B cell (primary cell): ENCODE measurements around the gene SLC15A3. TPM values are rescaled to one million over a fixed set of nuclear protein-coding genes. Genes with fewer than 3 reads are reported as not detected.

Experiments
- ATAC-seq: fragments of 200-7000 bp; cut with Tn5 transposase; one replicate; pipeline ENCODE4 v1.10.0; 2021; ENCODE audit warnings: low read depth, mild to moderate bottlenecking, moderate number of reproducible peaks, moderate library complexity
- CTCF ChIA-PET: fragments of 350-600 bp; sonication (Branson Sonifier 250); formaldehyde crosslinking; loops from one replicate; lab custom pipeline; 2021; ENCODE audit warnings: antibody characterized with exemption, inconsistent platforms; lab: Charles Lee
- POLR2A ChIA-PET: fragments of 350-600 bp; sonication (Branson Sonifier 250); formaldehyde crosslinking; loops from one replicate; lab custom pipeline; 2021; ENCODE audit warnings: antibody characterized with exemption; lab: Charles Lee
- DNase-seq: peaks from one replicate; pipeline ENCODE4 v3.0.0; 2013
- H2AFZ ChIP-seq: 2 replicates; pipeline ENCODE4 v1.6.1; 2012; ENCODE audit warnings: mild to moderate bottlenecking, low read depth, low read length; ENCODE audit not compliant: insufficient read depth, poor library complexity, severe bottlenecking
- H3K27ac ChIP-seq, 2 donors: 1 replicate in 1 of 2; 2 replicates in 1 of 2; pipeline ENCODE4 v1.5.1; 2012 to 2013; ENCODE audit warnings: low read length in 2 of 2, mild to moderate bottlenecking in 2 of 2, moderate library complexity in 1 of 2
- H3K27me3 ChIP-seq, 4 experiments: fragments of 200-600 bp in 1 of 4; sonication (generic) in 1 of 4; replicated peaks in 1 of 4; 1 replicate in 2 of 4; 2 replicates in 2 of 4; pipeline versions ENCODE4 v1.6.1 to v1.7.0; 2013 to 2016; ENCODE audit warnings: low read length in 3 of 4, mild to moderate bottlenecking in 2 of 4, mixed read lengths in 1 of 4, moderate library complexity in 1 of 4; ENCODE audit not compliant: insufficient read depth in 4 of 4, control insufficient read depth in 3 of 4; ENCODE audit errors: control extremely low read depth in 1 of 4
- H3K36me3 ChIP-seq, 2 experiments: replicated peaks in 1 of 2; 1 replicate in 1 of 2; 2 replicates in 1 of 2; pipeline versions ENCODE4 v1.6.1 to v1.7.1; 2013; ENCODE audit warnings: low read length in 1 of 2; ENCODE audit not compliant: insufficient read depth in 2 of 2, control insufficient read depth in 1 of 2; ENCODE audit errors: control extremely low read depth in 1 of 2, extremely low read depth in 1 of 2
- H3K4me1 ChIP-seq, 2 donors: fragments of 200-600 bp in 1 of 2; sonication (generic) in 1 of 2; 1 replicate in 1 of 2; 2 replicates in 1 of 2; pipeline versions ENCODE4 v1.5.1 to v1.6.1; 2013 to 2017; ENCODE audit warnings: low read length in 2 of 2; ENCODE audit not compliant: control insufficient read depth in 2 of 2, insufficient read depth in 2 of 2
- H3K4me2 ChIP-seq: replicated peaks from 2 replicates; pipeline ENCODE3; 2012; ENCODE audit warnings: mild to moderate bottlenecking, low read depth, low read length; ENCODE audit not compliant: poor library complexity, severe bottlenecking
- H3K4me3 ChIP-seq, 5 experiments: fragments of 200-600 bp in 1 of 5; sonication (generic) in 1 of 5; 1 replicate in 3 of 5; 2 replicates in 2 of 5; pipeline versions ENCODE4 v1.5.1 to v1.7.0; 2011 to 2016; ENCODE audit warnings: low read length in 4 of 5, mild to moderate bottlenecking in 4 of 5, low read depth in 2 of 5, control low read depth in 1 of 5, moderate library complexity in 1 of 5; ENCODE audit not compliant: insufficient read depth in 1 of 5; ENCODE audit errors: control extremely low read depth in 1 of 5, extremely low read depth in 1 of 5
- H3K79me2 ChIP-seq: fragments of 200-600 bp; sonication (generic); one replicate; pipeline ENCODE4 v1.6.0; 2016; ENCODE audit warnings: low read length; ENCODE audit not compliant: control insufficient read depth, insufficient read depth
- H3K9ac ChIP-seq: fragments of 200-600 bp; sonication (generic); 2 replicates; pipeline ENCODE4 v1.6.1; 2017; ENCODE audit warnings: mild to moderate bottlenecking, low read length, moderate library complexity
- H3K9me3 ChIP-seq, 3 donors: one replicate each; pipeline versions ENCODE4 v1.6.1 to v1.7.1; 2013; ENCODE audit warnings: low read length in 2 of 3; ENCODE audit not compliant: control insufficient read depth in 2 of 3, insufficient read depth in 1 of 3; ENCODE audit errors: control extremely low read depth in 1 of 3
- H4K20me1 ChIP-seq: 2 replicates; pipeline ENCODE4 v1.6.0; 2012; ENCODE audit warnings: mild to moderate bottlenecking, low read length; ENCODE audit not compliant: insufficient read depth, control insufficient read depth, poor library complexity, severe bottlenecking
- H3K27ac Mint-ChIP-seq: one replicate; pipeline ENCODE4 v1.8.0; 2021; ENCODE audit warnings: mixed read lengths
- H3K27me3 Mint-ChIP-seq: one replicate; pipeline ENCODE4 v1.8.0; 2021; ENCODE audit warnings: mixed read lengths
- H3K4me1 Mint-ChIP-seq: one replicate; pipeline ENCODE4 v1.8.0; 2021; ENCODE audit warnings: mixed read lengths
- H3K4me3 Mint-ChIP-seq: one replicate; pipeline ENCODE4 v1.8.0; 2021; ENCODE audit warnings: mixed read lengths
- H3K9me3 Mint-ChIP-seq: one replicate; pipeline ENCODE4 v1.8.0; 2022; ENCODE audit warnings: mixed read lengths; ENCODE audit not compliant: insufficient read depth
- CTCF ChIP-seq: fragments of 200-600 bp; IDR thresholded peaks from one replicate; pipeline ENCODE4 v1.8.0; 2022; ENCODE audit warnings: antibody characterized with exemption, mild to moderate bottlenecking
- EZH2 ChIP-seq: IDR thresholded peaks from 2 replicates; pipeline ENCODE4 v1.6.1; 2012; ENCODE audit warnings: borderline replicate concordance, low read depth, mild to moderate bottlenecking, moderate library complexity, low read length; ENCODE audit not compliant: insufficient read depth, poor library complexity, severe bottlenecking
- WGBS: methylation state at CpG from one replicate; pipeline ENCODE4 v1.1.5; 2013; ENCODE audit warnings: missing lambda C conversion rate; ENCODE audit not compliant: insufficient coverage; 5-methylcytosine and 5-hydroxymethylcytosine counted together
- intact Hi-C: fragments of 100-400 bp; cut with micrococcal nuclease; formaldehyde crosslinking; loops from one replicate; pipeline ENCODE4 v1.10.0; 2022
- polyA plus RNA-seq: library from polyadenylated mRNA; depleted of rRNA; stranded (reverse); fragments of >200 nt; gene quantifications from 2 replicates; pipeline ENCODE4 v1.2.3, GENCODE V29; 2012
- total RNA-seq, 2 donors: library from RNA; stranded (reverse); fragments of 120-200 nt in 1 of 2; gene quantifications; 1 replicate in 1 of 2; 2 replicates in 1 of 2; pipeline versions ENCODE4 v1.2.3 to v1.2.4, GENCODE V29; 2013 to 2022

SLC15A3 gene
- total and polyA plus RNA-seq, 2 donors (not counting 1 experiment from before 2014, with no cell fraction given): 61.5 to 91.4 TPM

GRCh38 chr11:60996381-60997138 is 44.6 kb upstream of the SLC15A3 start:
- H3K4me3 ChIP-seq: no peak overlapping the region
- peaks cover 6% of the 10 kb centered on the region for H3K79me2 ChIP-seq
- H3K9me3 ChIP-seq: no peaks in the 10 kb centered on the region
- POLR2A ChIA-PET: no interaction called here
- DNase-seq (no peak), ATAC-seq (no peak)
- no peak overlapping the region for H3K27ac ChIP-seq
- Mint-ChIP-seq H3K9me3 (no peaks in the 10 kb centered on the region), H3K4me3 (no peak overlapping the region), H3K27me3 (peaks cover 9% of the 10 kb centered on the region), H3K4me1 (no peaks in the 10 kb centered on the region), H3K27ac (no peak overlapping the region)
- H3K27me3 ChIP-seq: no peaks in the 10 kb centered on the region
- CTCF ChIA-PET: interaction anchor here (1.3 kb wide), 1 partner anchor 26 kb away, joined by 4 read pairs; no protein-coding TSS in a partner anchor
- H2AFZ ChIP-seq: no peak overlapping the region
- H3K4me2 ChIP-seq: no peak overlapping the region
- H4K20me1 ChIP-seq: no peaks in the 10 kb centered on the region
- TF ChIP-seq EZH2 (no peak), CTCF (no peak)
- no peak overlapping the region for H3K9ac ChIP-seq
- H3K36me3 ChIP-seq: no peaks in the 10 kb centered on the region
- no peaks in the 10 kb centered on the region for H3K4me1 ChIP-seq
- intact Hi-C loops: no loop called here
- 94% methylated on average over 13 of the region's 13 CpGs for WGBS

GRCh38 chr11:60995798-60996197 is 43.8 kb upstream of the SLC15A3 start:
- no peaks in the 10 kb centered on the region for H3K27me3 ChIP-seq
- no peak overlapping the region for H3K4me2 ChIP-seq
- H3K4me1 Mint-ChIP-seq: peaks cover 3% of the 10 kb centered on the region
- H3K27ac ChIP-seq: no peak overlapping the region
- no peaks in the 10 kb centered on the region for H3K4me1 ChIP-seq
- H3K27me3 Mint-ChIP-seq: peaks cover 9% of the 10 kb centered on the region
- H3K9ac ChIP-seq: no peak overlapping the region
- WGBS: 61% methylated on average over 5 of the region's 7 CpGs
- no peaks in the 10 kb centered on the region for H3K36me3 ChIP-seq
- DNase-seq: no peak
- intact Hi-C loops: no loop called here
- H3K9me3 Mint-ChIP-seq: no peaks in the 10 kb centered on the region
- H2AFZ ChIP-seq: no peak overlapping the region
- TF ChIP-seq EZH2: no peak
- TF ChIP-seq CTCF: no peak
- H4K20me1 ChIP-seq: no peaks in the 10 kb centered on the region
- H3K27ac Mint-ChIP-seq: no peak overlapping the region
- ATAC-seq: no peak
- no peaks in the 10 kb centered on the region for H3K9me3 ChIP-seq
- no peak overlapping the region for H3K4me3 Mint-ChIP-seq
- POLR2A ChIA-PET: no interaction called here
- no peak overlapping the region for H3K4me3 ChIP-seq
- peaks cover 6% of the 10 kb centered on the region for H3K79me2 ChIP-seq
- CTCF ChIA-PET: no interaction called here
